ENCODE results near the gene GPX5.

GRCh38 chr6:28480253-28480932 is 45.3 kb upstream of the GPX5 start:
- TF ChIP-seq REST (IDR thresholded peaks at IDR 0.05; ENCODE audit: borderline replicate concordance) (no peak), EZH2 (IDR thresholded peaks at IDR 0.05; ENCODE audit: borderline replicate concordance, insufficient read depth, low read length, poor library complexity, severe bottlenecking) (no peak), SMC3 (conservative IDR thresholded peaks at IDR 0.05; ENCODE audit: poor library complexity) (no peak), POLR2AphosphoS5 (IDR thresholded peaks at IDR 0.05) (no peak), CTCF (IDR thresholded peaks at IDR 0.05; ENCODE audit: poor library complexity, severe bottlenecking) (no peak)

All from neural cell (in vitro differentiated cells).